ENCODE data around the gene PPM1F.

PPM1F gene

GRCh38 chr22:21971858-21972275 is 19.2 kb upstream of the PPM1F start:
- in situ Hi-C loops (cut with HindIII; ENCODE audit: low sequenced_read_pairs): no loop called here
- DNase-seq (ENCODE audit: low read depth): no peak
- TF ChIP-seq CTCF (IDR thresholded peaks at IDR 0.05; ENCODE audit: low read depth, low read length, missing control alignments): no peak
- H3K4me3 ChIP-seq (ENCODE audit: low read depth, low read length): no peak overlapping the region

- no peak for DNase-seq (ENCODE audit: low read depth)
- H3K4me3 ChIP-seq (ENCODE audit: low read depth, low read length): no peak overlapping the region
- TF ChIP-seq CTCF (IDR thresholded peaks at IDR 0.05; ENCODE audit: low read depth, low read length, missing control alignments): no peak
- in situ Hi-C loops (cut with HindIII; ENCODE audit: low sequenced_read_pairs): no loop called here
Observed at GRCh38 chr22:21970800-21971617, 18.4 kb upstream of the PPM1F start.

GRCh38 chr22:21970037-21970799 is 17.6 kb upstream of the PPM1F start:
- no peak overlapping the region for H3K4me3 ChIP-seq (ENCODE audit: low read depth, low read length)
- DNase-seq (ENCODE audit: low read depth): no peak
- in situ Hi-C loops (cut with HindIII; ENCODE audit: low sequenced_read_pairs): no loop called here
- no peak for TF ChIP-seq CTCF (IDR thresholded peaks at IDR 0.05; ENCODE audit: low read depth, low read length, missing control alignments)

GRCh38 chr22:21968452-21969129 is 15.9 kb upstream of the PPM1F start:
- in situ Hi-C loops (cut with HindIII; ENCODE audit: low sequenced_read_pairs): no loop called here
- H3K4me3 ChIP-seq (ENCODE audit: low read depth, low read length): no peak overlapping the region
- DNase-seq (ENCODE audit: low read depth): no peak
- TF ChIP-seq CTCF (IDR thresholded peaks at IDR 0.05; ENCODE audit: low read depth, low read length, missing control alignments): no peak

GRCh38 chr22:21967693-21968271 is 15.1 kb upstream of the PPM1F start:
- in situ Hi-C loops (cut with HindIII; ENCODE audit: low sequenced_read_pairs): no loop called here
- TF ChIP-seq CTCF (IDR thresholded peaks at IDR 0.05; ENCODE audit: low read depth, low read length, missing control alignments): no peak
- DNase-seq (ENCODE audit: low read depth): no peak
- no peak overlapping the region for H3K4me3 ChIP-seq (ENCODE audit: low read depth, low read length)
